NCI-H2107 (cell line): ENCODE measurements around the gene NME4.
"Not testable (repeated sequence)": the region's sequence is repeated elsewhere in the genome, so short reads cannot be mapped to it uniquely, and the experiment has no call there.

Experiments used
- DNase-seq: peaks from one replicate; lab custom pipeline; 2025; lab: John Stamatoyannopoulos, UW

Gene NME4

DNA sequence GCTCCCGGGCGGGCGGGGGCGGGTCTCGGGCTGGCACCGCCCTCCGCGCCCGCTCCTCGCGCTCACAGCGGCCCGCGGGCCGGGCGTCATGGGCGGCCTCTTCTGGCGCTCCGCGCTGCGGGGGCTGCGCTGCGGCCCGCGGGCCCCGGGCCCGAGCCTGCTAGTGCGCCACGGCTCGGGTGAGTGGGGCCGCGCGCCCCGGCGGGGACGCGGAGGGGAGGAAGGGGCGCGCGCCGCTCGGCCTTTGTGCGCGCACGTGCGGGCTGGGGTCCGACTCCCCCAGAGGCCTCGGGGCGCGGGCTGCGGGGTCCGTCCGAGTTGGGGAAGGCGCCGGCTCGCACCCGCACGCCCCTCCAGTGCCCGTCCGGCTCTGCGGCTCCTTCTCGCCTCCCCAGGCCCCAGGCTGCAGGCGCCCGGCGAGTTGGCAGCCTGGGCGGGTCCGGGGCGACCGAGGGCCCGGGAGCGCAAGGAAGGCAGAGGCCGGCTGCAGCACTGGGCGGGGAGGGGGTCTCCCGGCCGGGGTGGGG lies at the start of gene NME4:
NME4 (plus strand) TSS at position 65 of the 527 bp plus-strand sequence; CDS start at position 89, 24 bp downstream.
- DNase-seq: no peak

DNA sequence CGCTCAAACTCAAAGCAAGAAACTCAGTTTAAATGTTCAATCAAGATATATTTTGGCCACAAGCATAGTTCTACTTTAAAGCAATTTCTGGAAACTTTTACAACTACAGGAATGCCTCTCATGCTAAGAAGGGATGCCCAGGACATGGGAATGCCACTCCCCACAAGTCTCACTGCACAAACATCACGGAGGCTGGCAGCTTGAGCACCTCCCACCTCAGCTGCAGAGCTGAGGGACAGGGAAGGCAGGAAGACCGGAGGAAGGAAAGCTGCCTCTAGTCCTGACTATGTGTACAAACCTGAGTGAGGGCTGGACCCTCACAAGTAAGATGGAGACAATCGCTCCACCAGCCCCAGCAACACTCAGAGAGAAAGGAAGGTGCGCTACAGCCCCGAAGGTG lies 49.8 kb upstream of the NME4 start:
- no peak for DNase-seq

DNA sequence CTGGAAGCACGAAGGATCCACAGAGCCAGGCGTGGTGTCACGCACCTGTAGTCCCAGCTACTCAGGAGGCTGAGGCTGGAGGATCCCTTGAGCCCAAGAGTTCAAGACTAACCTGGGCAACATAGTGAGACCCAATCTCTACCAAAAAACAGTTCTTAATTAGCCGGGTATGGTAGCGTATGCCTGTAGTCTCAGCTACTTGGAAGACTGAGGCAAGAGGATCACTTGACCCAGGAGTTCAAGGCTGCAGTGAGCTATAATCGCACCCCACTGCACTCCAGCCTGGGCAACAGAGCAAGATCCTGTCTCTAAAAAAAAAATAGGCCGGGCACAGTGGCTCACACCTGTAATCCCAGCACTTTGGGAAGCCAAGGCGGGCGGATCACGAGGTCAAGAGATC lies 48.5 kb upstream of the NME4 start:
- DNase-seq: not testable (repeated sequence)

- no peak for DNase-seq
Measured at GRCh38 chr16:349211-349610, 47.8 kb upstream of the NME4 start.

- DNase-seq: no peak
Measured at GRCh38 chr16:350203-350602, 46.8 kb upstream of the NME4 start.

- DNase-seq: no peak
Measured at GRCh38 chr16:351804-352520, 45.0 kb upstream of the NME4 start.

GRCh38 chr16:352547-353403 lies 44.2 kb upstream of the NME4 start, which contains the start of gene AXIN1:
TSS of gene AXIN1 (minus strand) at chr16:352723. CDS start at chr16:347025, 5,698 bp downstream.
- peak; percentile 98 for DNase-seq

DNA sequence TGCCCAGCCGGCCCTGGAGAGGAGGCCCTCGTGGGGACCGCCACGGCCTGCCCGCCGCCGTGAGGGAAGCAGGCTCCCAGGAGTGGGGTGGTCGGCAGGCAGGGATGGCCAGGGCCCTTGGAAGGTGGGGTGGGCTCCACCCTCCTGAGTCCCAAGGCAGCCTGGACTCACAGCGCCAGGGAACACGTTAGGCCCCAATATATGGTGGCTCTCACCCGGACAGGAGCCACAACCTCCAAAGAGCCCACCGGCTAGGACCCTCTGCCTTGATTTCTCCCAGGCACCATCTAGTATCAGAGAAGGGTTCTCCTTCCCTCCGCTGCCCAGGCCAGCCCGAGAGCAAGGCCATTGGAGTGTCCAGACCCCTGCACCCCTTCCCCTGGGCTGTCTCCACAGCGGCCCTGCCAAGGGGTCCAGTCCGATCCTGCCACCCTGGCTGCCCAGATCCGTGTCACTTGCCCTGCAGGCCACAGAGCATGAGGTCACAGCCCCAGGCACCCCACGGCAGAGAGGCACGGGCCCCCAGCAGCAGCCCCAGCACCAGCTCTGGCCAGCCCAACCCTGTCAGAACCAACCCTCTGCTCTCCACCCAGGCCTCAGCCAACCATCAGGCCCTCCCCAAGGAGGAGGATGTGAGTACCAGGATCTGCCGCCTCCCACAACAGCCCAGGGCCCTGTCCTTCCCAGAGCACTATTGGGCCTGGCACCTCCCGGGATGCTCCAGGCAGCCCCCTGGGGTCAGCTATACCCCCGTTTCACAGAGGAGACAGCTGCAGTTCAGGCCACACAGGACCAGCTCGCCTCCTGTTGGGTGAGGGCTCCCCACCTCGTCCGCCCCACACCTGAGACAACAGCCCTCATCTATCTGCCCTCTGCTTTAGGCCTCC lies 43.4 kb upstream of the NME4 start:
- DNase-seq: no peak

DNA sequence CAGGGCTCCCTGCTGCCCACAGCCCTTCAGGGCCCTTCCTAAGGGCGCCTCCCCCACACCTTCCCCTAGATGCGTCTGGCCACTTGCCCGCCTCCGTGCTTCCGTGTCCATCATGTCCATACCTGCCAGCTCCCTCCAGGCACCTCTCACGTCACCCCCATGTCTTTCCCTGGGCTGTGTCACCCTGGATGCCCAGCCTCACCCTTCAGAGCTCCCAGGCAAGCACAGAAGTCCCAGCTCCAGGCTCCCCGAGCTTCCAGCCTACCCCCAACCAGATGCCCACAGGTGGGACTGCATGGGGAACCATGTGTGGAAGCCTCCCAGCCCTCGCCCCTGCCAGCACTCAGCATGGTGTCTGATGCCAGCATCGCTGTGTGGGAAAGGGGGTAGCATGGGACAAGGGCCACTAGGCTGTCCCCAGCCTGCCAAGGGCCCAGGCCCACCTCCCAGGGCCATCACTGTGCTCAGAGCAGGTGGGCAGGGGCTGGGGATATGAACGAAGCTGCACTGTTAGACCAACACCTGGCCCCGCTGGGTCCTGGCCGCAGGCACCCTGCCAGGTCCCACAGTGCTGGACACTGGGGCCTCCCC lies 42.6 kb upstream of the NME4 start:
- no peak for DNase-seq

DNA sequence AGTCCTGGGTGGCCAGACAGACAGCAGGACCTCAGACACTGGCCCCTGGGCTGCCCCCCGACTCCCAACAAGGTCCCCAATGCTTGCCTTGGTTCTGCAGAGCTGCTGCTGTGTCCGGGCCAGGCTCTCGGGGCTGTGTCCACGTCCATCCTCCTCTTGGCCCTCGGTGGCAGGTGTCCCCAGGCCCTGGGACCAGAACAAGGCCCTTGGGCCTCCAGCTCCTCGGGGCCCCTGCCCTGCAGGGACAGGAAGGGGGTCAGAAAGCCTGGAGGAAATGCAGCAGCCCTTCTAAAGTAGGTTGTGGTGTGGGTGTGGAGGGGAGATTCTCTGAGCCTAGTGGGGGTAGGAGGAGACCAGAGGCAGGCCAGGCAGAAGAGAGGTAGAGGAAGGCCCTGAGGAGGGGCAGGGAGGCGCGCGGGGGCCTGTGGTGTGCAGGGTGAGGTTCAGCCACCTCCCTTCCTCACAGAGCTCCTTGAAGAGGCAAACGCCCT lies 42.0 kb upstream of the NME4 start:
- no peak for DNase-seq

DNA sequence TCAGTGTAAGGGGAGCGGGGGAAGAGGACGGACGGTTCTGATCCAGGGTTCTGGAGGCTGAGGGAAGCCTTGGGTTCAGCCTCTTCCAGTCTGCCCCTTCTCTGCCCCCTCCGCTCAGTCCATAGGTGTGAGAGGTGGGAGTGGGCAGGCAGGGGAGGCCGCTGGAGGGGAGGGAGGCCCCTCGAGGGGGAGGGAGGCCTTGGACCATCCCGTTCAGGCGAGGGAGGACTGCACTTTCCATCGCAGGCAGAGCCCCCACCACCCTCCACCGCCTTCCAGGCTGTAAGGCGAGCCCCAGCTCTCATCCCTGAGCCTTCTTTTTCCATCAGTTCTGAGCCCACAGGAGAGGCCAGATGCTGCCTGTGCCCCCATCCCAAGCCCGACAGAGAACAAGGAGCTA lies 40.3 kb upstream of the NME4 start:
- no peak for DNase-seq

DNA sequence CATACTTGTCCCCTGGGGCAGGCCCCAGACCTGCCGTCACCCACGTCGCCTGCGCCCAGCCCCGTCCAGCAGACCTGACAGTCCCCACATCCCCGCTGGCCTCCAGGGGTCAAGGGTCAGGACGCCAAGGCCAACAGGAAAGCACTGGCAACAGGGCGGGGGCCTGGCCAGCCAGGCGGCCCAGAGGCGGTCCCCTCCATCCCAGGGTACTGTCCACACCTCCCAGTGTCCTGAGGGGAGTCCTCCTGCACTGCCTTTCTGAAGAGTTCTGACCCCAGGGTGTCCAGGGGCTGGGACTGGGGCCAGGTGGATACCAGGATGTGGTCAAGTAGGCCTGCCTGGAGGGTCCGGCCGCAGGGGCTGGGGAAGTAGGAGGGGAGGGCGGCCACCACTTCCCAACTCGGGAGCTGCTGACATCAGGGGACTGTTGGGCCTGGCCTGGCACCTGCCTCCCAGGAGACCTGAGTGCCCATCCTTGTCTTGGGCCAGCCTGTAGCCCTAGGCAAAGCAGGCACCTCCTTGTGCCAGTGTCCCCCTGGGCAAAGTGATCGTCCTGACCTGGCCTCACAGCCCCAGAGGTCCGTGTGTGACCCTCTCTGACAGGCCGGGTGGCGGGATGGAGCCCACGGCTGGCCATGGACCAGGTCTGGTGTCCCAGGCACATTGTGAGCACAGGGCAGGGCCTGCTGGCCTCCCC lies 37.8 kb upstream of the NME4 start:
- no peak for DNase-seq

- DNase-seq: no peak
Measured at GRCh38 chr16:359871-360697, 36.9 kb upstream of the NME4 start.

- no peak for DNase-seq
Measured at GRCh38 chr16:360698-361336, 36.2 kb upstream of the NME4 start.

- DNase-seq: no peak
Measured at GRCh38 chr16:361341-361871, 35.6 kb upstream of the NME4 start.

GRCh38 chr16:361872-362701 lies 34.9 kb upstream of the NME4 start:
- DNase-seq: peak; percentile 85

DNA sequence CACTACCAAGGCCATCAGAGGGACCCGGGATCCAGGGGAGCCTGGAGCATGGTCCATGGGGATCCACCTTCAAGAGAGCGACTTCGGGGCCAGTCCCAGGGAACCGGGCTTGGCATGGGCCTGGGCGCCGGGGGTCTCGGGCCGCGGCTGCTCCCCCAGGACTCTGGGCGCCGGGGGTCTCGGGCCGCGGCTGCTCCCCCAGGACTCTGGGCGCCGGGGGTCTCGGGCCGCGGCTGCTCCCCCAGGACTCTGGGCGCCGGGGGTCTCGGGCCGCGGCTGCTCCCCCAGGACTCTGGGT lies 34.3 kb upstream of the NME4 start:
- not testable (repeated sequence) for DNase-seq

DNA sequence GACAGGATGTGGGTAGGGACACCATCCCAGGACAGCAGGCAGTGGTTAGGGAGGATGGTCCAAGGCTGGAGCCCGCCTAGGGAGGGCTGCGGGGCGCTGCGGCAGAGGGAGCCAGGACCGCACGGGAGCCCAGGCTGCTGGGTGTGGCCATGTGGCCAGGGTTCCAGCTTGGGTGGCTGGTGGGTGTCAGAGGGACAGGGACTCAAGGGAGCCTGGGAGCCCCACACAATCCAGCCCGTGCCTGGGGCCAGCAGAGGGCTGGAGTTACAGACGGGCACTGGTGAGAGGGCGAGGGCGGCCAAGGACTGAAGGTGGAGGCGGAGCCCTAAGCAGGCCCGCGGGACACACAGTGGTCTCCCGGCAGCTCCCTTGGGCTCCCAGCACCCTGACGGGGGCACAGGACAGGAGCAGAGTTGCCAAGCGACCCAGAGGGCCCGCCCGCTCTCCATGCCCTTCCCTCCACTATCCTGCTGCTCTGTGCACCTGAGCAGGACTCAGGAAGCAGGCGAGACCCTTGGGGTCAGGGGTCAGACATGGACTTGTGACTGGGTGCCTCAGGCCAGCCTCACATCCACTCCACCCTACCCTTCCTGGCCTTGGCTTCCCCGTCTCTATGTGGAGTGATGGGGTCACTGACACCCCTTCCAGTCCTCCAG lies 33.8 kb upstream of the NME4 start:
- no peak for DNase-seq
